ENCODE data around the gene MCL1.

MCL1 gene

DNA sequence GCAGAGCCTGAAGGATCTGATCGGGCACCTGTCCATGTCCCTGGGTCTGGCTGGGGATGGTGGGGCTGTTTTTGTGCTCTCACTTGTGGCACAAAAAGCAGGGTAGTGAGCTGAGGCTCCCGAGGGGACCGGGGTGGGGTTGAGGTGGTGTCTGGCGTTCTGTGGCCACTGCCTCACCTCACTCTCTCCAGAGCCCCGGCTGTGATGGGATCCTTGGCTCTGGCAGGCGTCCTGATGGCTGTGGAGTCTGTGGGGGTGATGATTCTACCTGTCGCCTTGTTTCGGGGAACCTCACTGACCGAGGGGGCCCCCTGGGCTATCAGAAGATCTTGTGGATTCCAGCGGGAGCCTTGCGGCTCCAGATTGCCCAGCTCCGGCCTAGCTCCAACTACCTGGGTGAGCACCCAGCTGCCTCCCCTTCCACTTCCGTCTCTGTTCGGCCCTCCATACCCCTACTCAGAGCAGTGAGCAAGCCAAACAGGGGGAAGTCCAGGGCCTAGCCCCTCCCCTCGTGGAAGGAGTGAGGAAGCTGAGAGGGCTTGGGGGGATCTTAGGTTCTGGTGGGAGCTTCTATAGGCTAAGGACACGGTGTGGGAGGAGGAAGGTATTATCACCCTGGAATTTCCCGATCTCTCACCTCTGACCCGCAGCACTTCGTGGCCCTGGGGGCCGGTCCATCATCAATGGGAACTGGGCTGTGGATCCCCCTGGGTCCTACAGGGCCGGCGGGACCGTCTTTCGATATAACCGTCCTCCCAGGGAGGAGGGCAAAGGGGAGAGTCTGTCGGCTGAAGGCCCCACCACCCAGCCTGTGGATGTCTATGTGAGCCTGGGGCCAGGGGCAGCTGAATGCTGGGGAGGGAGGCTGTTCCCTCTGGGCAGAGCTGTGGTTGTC lies 23.2 kb downstream of the MCL1 start:
- H4K8ac ChIP-seq (ENCODE audit: low read depth, low read length) = no peak overlapping the region
- H3K79me1 ChIP-seq (ENCODE audit: low read depth, low read length) = peaks cover 5% of the 10 kb centered on the region
- H2BK120ac ChIP-seq (ENCODE audit: low read depth, low read length) = no peak overlapping the region
- H2BK12ac ChIP-seq (ENCODE audit: low read length) = no peak overlapping the region
- no peak overlapping the region for H3K27ac ChIP-seq (replicated peaks; ENCODE audit: low read length)
- H3K23ac ChIP-seq (ENCODE audit: low read depth, low read length, poor library complexity) = peak overlapping the region; percentile 90
- H3K27me3 ChIP-seq (ENCODE audit: control insufficient read depth in 3 of 3, insufficient read depth in 3 of 3, low read depth in 1 of 3, low read length in 3 of 3) = peaks cover 0 to 2% (median 0%) of the 10 kb centered on the region in 3 experiments
- no peak overlapping the region for H3K4ac ChIP-seq (ENCODE audit: low read length)
- H3K18ac ChIP-seq (ENCODE audit: low read length) = peak overlapping the region; percentile 56
- H3K4me2 ChIP-seq (ENCODE audit: insufficient read depth, low read length, poor library complexity, severe bottlenecking) = no peak overlapping the region
- no peak overlapping the region for H3K14ac ChIP-seq (ENCODE audit: low read length)
- H3K4me3 ChIP-seq (ENCODE audit: low read length in 2 of 2) = peak overlapping the region in 1 of 2 donors; percentile 15
- no peak overlapping the region for H2BK5ac ChIP-seq (ENCODE audit: low read length)
- H3K4me1 ChIP-seq (ENCODE audit: control insufficient read depth in 2 of 2, insufficient read depth in 1 of 2, low read depth in 1 of 2, low read length in 2 of 2) = peaks cover 14 to 20% of the 10 kb centered on the region in 2 donors
- H4K91ac ChIP-seq (ENCODE audit: low read depth, low read length, poor library complexity) = no peak overlapping the region
- H2BK15ac ChIP-seq (ENCODE audit: low read length) = no peak overlapping the region
- peaks cover 0 to 2% of the 10 kb centered on the region in 2 donors for H3K9me3 ChIP-seq (replicated peaks in 1 of 2; ENCODE audit: control insufficient read depth in 2 of 2, insufficient read depth in 1 of 2, low read depth in 1 of 2, low read length in 2 of 2)
- WGBS, 2 donors (ENCODE audit: extremely low coverage in 2 of 2, insufficient read length in 2 of 2, insufficient replicate concordance in 1 of 2) = no CpG with 5 or more reads among the region's 26 CpGs
- no peak overlapping the region for H2AFZ ChIP-seq (ENCODE audit: low read length)
- H2AK5ac ChIP-seq (ENCODE audit: low read depth, low read length) = no peak overlapping the region
- no peak for DNase-seq (ENCODE audit: low spot score)
- peaks cover 3 to 4% of the 10 kb centered on the region in 2 donors for H3K36me3 ChIP-seq (replicated peaks in 1 of 2; ENCODE audit: control insufficient read depth in 2 of 2, insufficient read depth in 2 of 2, low read length in 2 of 2)
- no peak overlapping the region for H3K9ac ChIP-seq (ENCODE audit: low read depth, low read length, poor library complexity)

DNA sequence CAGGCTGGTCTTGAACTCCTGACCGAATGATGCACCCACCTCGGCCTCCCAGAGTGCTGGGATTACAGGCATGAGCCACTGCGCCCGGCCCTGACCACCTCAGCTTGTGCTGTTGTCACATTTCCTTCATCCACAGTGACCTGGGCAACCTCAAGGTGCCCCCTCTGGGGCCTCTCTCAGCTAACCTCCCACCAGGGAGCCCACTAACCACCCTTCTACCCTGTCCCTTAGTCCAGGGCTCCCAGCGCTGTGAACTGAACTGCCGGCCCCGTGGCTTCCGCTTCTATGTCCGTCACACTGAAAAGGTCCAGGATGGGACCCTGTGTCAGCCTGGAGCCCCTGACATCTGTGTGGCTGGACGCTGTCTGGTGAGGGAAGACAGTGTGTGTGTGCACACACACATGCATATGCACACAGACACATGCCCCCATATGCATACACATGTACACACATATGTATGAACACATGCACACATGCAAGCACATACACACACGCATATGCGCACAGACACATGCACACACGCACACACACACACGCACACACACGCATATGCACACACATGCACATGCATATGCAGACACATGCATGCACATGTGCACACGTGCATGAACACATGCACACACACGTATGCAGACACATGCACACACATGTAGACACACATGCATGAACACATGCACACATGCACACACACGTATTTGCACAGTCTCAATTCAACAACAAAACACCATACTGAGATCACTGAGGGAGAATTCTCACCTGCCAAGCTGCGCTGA lies 24.0 kb downstream of the MCL1 start:
- Histone ChIP-seq H3K4me3 (ENCODE audit: low read length in 2 of 2) (peak overlapping the region in 1 of 2 donors; percentile 15), H3K27me3 (ENCODE audit: control insufficient read depth in 3 of 3, insufficient read depth in 3 of 3, low read depth in 1 of 3, low read length in 3 of 3) (peaks cover 0 to 2% (median 0%) of the 10 kb centered on the region in 3 experiments), H4K91ac (ENCODE audit: low read depth, low read length, poor library complexity) (no peak overlapping the region), H2BK120ac (ENCODE audit: low read depth, low read length) (no peak overlapping the region), H3K27ac (replicated peaks; ENCODE audit: low read length) (no peak overlapping the region), H3K23ac (ENCODE audit: low read depth, low read length, poor library complexity) (peak overlapping the region; percentile 90), H3K9me3 (replicated peaks in 1 of 2; ENCODE audit: control insufficient read depth in 2 of 2, insufficient read depth in 1 of 2, low read depth in 1 of 2, low read length in 2 of 2) (peaks cover 0 to 2% of the 10 kb centered on the region in 2 donors), H3K14ac (ENCODE audit: low read length) (peak overlapping the region; percentile 99), H2BK15ac (ENCODE audit: low read length) (no peak overlapping the region), H2BK5ac (ENCODE audit: low read length) (no peak overlapping the region), H3K79me1 (ENCODE audit: low read depth, low read length) (peaks cover 5% of the 10 kb centered on the region), H2AFZ (ENCODE audit: low read length) (no peak overlapping the region), H4K8ac (ENCODE audit: low read depth, low read length) (peak overlapping the region; percentile 17), H3K4me1 (ENCODE audit: control insufficient read depth in 2 of 2, insufficient read depth in 1 of 2, low read depth in 1 of 2, low read length in 2 of 2) (peaks cover 12 to 18% of the 10 kb centered on the region in 2 donors), H2BK12ac (ENCODE audit: low read length) (no peak overlapping the region), H2AK5ac (ENCODE audit: low read depth, low read length) (no peak overlapping the region), H3K36me3 (replicated peaks in 1 of 2; ENCODE audit: control insufficient read depth in 2 of 2, insufficient read depth in 2 of 2, low read length in 2 of 2) (peaks cover 3 to 4% of the 10 kb centered on the region in 2 donors), H3K9ac (ENCODE audit: low read depth, low read length, poor library complexity) (no peak overlapping the region), H3K4ac (ENCODE audit: low read length) (peak overlapping the region; percentile 81), H3K4me2 (ENCODE audit: insufficient read depth, low read length, poor library complexity, severe bottlenecking) (no peak overlapping the region), H3K18ac (ENCODE audit: low read length) (peak overlapping the region; percentile 15)
- WGBS, 2 donors (ENCODE audit: extremely low coverage in 2 of 2, insufficient read length in 2 of 2, insufficient replicate concordance in 1 of 2) = no CpG with 5 or more reads among the region's 19 CpGs
- no peak for DNase-seq (ENCODE audit: low spot score)

DNA sequence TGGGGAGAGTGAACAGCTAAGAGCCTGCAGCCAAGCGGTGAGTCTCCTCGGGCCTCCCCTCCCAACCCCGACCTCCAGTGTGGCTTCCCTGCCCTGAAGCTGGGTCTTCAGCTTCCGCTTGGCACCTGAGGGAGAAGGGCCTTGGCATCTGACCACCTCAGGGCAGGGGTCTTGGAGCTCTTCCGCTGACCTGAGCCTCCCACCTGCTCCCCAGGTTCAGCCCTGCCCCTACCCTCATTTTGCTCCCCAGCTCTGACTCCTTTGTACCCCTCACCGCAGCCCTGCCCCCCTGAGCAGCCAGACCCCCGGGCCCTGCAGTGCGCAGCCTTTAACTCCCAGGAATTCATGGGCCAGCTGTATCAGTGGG lies 25.3 kb downstream of the MCL1 start:
- no CpG with 5 or more reads among the region's 8 CpGs for WGBS, 2 donors (ENCODE audit: extremely low coverage in 2 of 2, insufficient read length in 2 of 2, insufficient replicate concordance in 1 of 2)
- H4K8ac ChIP-seq (ENCODE audit: low read depth, low read length) = no peak overlapping the region
- peaks cover 0 to 2% of the 10 kb centered on the region in 2 donors for H3K9me3 ChIP-seq (replicated peaks in 1 of 2; ENCODE audit: control insufficient read depth in 2 of 2, insufficient read depth in 1 of 2, low read depth in 1 of 2, low read length in 2 of 2)

More for the DNA sequence above, 25.3 kb downstream of the MCL1 start:
- Histone ChIP-seq H3K4me1 (ENCODE audit: control insufficient read depth in 2 of 2, insufficient read depth in 1 of 2, low read depth in 1 of 2, low read length in 2 of 2) (peaks cover 11 to 16% of the 10 kb centered on the region in 2 donors), H3K4me2 (ENCODE audit: insufficient read depth, low read length, poor library complexity, severe bottlenecking) (no peak overlapping the region), H3K9ac (ENCODE audit: low read depth, low read length, poor library complexity) (no peak overlapping the region), H3K27ac (replicated peaks; ENCODE audit: low read length) (no peak overlapping the region), H4K91ac (ENCODE audit: low read depth, low read length, poor library complexity) (no peak overlapping the region), H2AFZ (ENCODE audit: low read length) (no peak overlapping the region), H3K79me1 (ENCODE audit: low read depth, low read length) (peaks cover 5% of the 10 kb centered on the region), H3K14ac (ENCODE audit: low read length) (no peak overlapping the region), H2BK15ac (ENCODE audit: low read length) (no peak overlapping the region), H3K36me3 (replicated peaks in 1 of 2; ENCODE audit: control insufficient read depth in 2 of 2, insufficient read depth in 2 of 2, low read length in 2 of 2) (peaks cover 3 to 4% of the 10 kb centered on the region in 2 donors), H2BK12ac (ENCODE audit: low read length) (no peak overlapping the region), H3K27me3 (ENCODE audit: control insufficient read depth in 3 of 3, insufficient read depth in 3 of 3, low read depth in 1 of 3, low read length in 3 of 3) (peaks cover 0 to 10% (median 0%) of the 10 kb centered on the region in 3 experiments), H3K18ac (ENCODE audit: low read length) (no peak overlapping the region), H3K4me3 (ENCODE audit: low read length in 2 of 2) (no peak overlapping the region), H3K4ac (ENCODE audit: low read length) (no peak overlapping the region), H2BK120ac (ENCODE audit: low read depth, low read length) (no peak overlapping the region), H3K23ac (ENCODE audit: low read depth, low read length, poor library complexity) (peak overlapping the region; percentile 77), H2AK5ac (ENCODE audit: low read depth, low read length) (peak overlapping the region; percentile 56), H2BK5ac (ENCODE audit: low read length) (no peak overlapping the region)
- DNase-seq (ENCODE audit: low spot score) = no peak

Data from neuronal stem cell (in vitro differentiated cells).